PC-3 (cell line): ENCODE results near the gene ZNF281. TPM values are rescaled to one million over a fixed set of nuclear protein-coding genes. Genes with fewer than 3 reads are reported as not detected.

Source experiments
- ATAC-seq: fragments of 200-7000 bp; cut with Tn5 transposase; 2 replicates; pipeline ENCODE4 v1.9.1; 2020; ENCODE audit warnings: mild to moderate bottlenecking, moderate library complexity
- BruUV-seq: library from RNA; stranded (reverse); fragments of 400-500 nt; replicated peaks from 2 replicates; lab custom pipeline; 2021; lab: Mats Ljungman, UMichigan
- CTCF ChIA-PET: fragments of 300-600 bp; sonication (Branson Sonifier 250); formaldehyde crosslinking; loops from one replicate; lab custom pipeline; 2022; ENCODE audit warnings: antibody characterized with exemption; lab: Charles Lee
- POLR2A ChIA-PET: fragments of 300-600 bp; sonication (Branson Sonifier 250); formaldehyde crosslinking; loops from one replicate; lab custom pipeline; 2022; ENCODE audit warnings: antibody characterized with exemption; ENCODE audit not compliant: unreplicated experiment; lab: Charles Lee
- DNase-seq: peaks from one replicate; pipeline ENCODE4 v3.0.0-alpha.2; 2015
- H2AFZ ChIP-seq: fragments of 300-600 bp; sonication (generic); 2 replicates; pipeline ENCODE4 v1.6.0; 2016; ENCODE audit warnings: antibody characterized with exemption, low read length
- H3F3A ChIP-seq: fragments of 300-600 bp; sonication (generic); one replicate; pipeline ENCODE4 v1.6.0; 2017; ENCODE audit warnings: antibody characterized with exemption, low read length, control low read depth, mild to moderate bottlenecking; ENCODE audit not compliant: unreplicated experiment
- H3K27ac ChIP-seq: fragments of 300-600 bp; sonication (generic); 2 replicates; pipeline ENCODE4 v1.5.1; 2016; ENCODE audit warnings: mild to moderate bottlenecking, low read length
- H3K27me3 ChIP-seq: fragments of 300-600 bp; sonication (generic); 2 replicates; pipeline ENCODE4 v1.6.1; 2016; ENCODE audit warnings: low read length, mixed read lengths
- H3K36me3 ChIP-seq: fragments of 300-600 bp; sonication (generic); 2 replicates; pipeline ENCODE4 v1.6.1; 2016; ENCODE audit warnings: low read depth, mixed run types, low read length, mixed read lengths
- H3K4me1 ChIP-seq: fragments of 300-600 bp; sonication (generic); 2 replicates; pipeline ENCODE4 v1.5.1; 2016; ENCODE audit warnings: low read length; ENCODE audit not compliant: insufficient read depth
- H3K4me2 ChIP-seq: fragments of 300-600 bp; sonication (generic); 2 replicates; pipeline ENCODE4 v1.6.0; 2016; ENCODE audit warnings: low read length
- H3K4me3 ChIP-seq: fragments of 300-600 bp; sonication (generic); 2 replicates; pipeline ENCODE4 v1.5.1; 2016; ENCODE audit warnings: mild to moderate bottlenecking, low read length, mixed read lengths
- H3K79me2 ChIP-seq: fragments of 300-600 bp; sonication (generic); 2 replicates; pipeline ENCODE4 v1.6.1; 2017; ENCODE audit warnings: low read length, mixed read lengths
- H3K9ac ChIP-seq: fragments of 300-600 bp; sonication (generic); 2 replicates; pipeline ENCODE4 v1.6.0; 2016; ENCODE audit warnings: mild to moderate bottlenecking, low read length
- H3K9me2 ChIP-seq: fragments of 300-600 bp; sonication (generic); replicated peaks from 2 replicates; pipeline ENCODE4 v1.6.1; 2016; ENCODE audit warnings: mixed run types, low read length, mixed read lengths
- H3K9me3 ChIP-seq: fragments of 300-600 bp; sonication (generic); 2 replicates; pipeline ENCODE4 v1.6.1; 2016; ENCODE audit warnings: low read length, mixed read lengths
- H4K20me1 ChIP-seq: fragments of 300-600 bp; sonication (generic); 2 replicates; pipeline ENCODE4 v1.6.1; 2016; ENCODE audit warnings: low read length, mixed read lengths
- EZH2 ChIP-seq: fragments of 300-600 bp; sonication (generic); IDR thresholded peaks from one replicate; pipeline ENCODE4 v1.6.1; 2017; ENCODE audit warnings: antibody characterized with exemption, mild to moderate bottlenecking, low read length; ENCODE audit not compliant: unreplicated experiment
- EZH2phosphoT487 ChIP-seq: fragments of 300-600 bp; sonication (generic); IDR thresholded peaks from 2 replicates; pipeline ENCODE4 v1.6.1; 2018; ENCODE audit warnings: mild to moderate bottlenecking, antibody characterized with exemption, low read length, borderline replicate concordance
- intact Hi-C: fragments of 100-400 bp; cut with micrococcal nuclease; formaldehyde crosslinking; loops from 2 replicates; pipeline ENCODE4 v1.9.0; 2023
- total RNA-seq: library from RNA; depleted of rRNA; stranded (reverse); fragments of >200 nt; gene quantifications from 2 replicates; pipeline ENCODE4 v1.2.3, GENCODE V29; 2014
- TF ChIP-seq, protein P1 (sequence below): fragments of 300-600 bp; sonication (generic); conservative IDR thresholded peaks from 2 replicates; pipeline ENCODE4 v1.5.1; 2017; ENCODE audit warnings: antibody characterized with exemption, low read depth, mild to moderate bottlenecking, low read length

Gene ZNF281
- total RNA-seq, 1 experiment from 2014 or later, result 26.6 TPM

DNA sequence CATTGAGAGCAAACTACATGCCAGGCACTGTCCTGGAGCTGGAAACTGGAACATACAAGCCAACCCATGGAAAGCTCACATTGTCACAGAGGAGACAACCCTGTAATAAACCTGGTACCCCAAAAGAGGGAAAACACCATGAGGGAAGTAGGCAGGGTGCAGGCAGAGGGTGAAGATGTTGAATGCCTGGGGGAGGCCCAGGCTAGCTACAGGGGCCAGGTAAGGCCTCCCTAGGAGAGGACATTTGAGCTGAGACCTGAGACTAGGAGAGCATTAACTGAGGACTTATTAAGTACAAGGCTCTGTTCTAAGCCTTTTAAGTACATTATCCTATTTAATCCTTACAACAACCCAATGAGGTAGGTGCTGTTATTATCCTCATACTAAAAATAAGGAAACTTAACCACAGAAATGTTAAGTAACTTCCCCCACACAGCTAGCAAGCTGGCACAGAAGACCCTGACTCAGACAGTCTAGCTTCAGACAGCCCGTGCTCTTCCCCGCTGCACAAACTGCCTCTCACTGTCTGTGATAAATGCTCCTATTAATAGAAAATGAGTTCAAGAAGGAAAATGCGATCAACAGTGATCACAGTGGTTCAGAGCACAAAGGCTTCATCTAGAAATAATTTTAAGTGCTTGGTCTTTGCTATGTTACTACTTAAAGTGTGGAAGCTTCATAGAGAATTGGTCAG is 41.8 kb downstream of the ZNF281 start:
- Histone ChIP-seq H3K9ac (no peak overlapping the region), H3K27ac (no peak overlapping the region), H3K4me3 (no peak overlapping the region), H3K4me1 (peaks cover 67% of the 10 kb centered on the region), H3K9me3 (no peaks in the 10 kb centered on the region), H2AFZ (no peak overlapping the region), H3K9me2 (no peaks in the 10 kb centered on the region), H3K36me3 (no peaks in the 10 kb centered on the region), H3F3A (peaks cover 8% of the 10 kb centered on the region), H3K4me2 (no peak overlapping the region), H4K20me1 (no peaks in the 10 kb centered on the region), H3K27me3 (no peaks in the 10 kb centered on the region), H3K79me2 (no peaks in the 10 kb centered on the region)
- DNase-seq, result no peak
- intact Hi-C loops, result no loop called here
- ChIA-PET CTCF (no interaction called here), POLR2A (interaction anchor here (0.6 kb wide), 1 partner anchor 18 kb away, joined by 32 read pairs; no protein-coding TSS in a partner anchor)
- ATAC-seq, result no peak
- TF ChIP-seq, protein P1, sequence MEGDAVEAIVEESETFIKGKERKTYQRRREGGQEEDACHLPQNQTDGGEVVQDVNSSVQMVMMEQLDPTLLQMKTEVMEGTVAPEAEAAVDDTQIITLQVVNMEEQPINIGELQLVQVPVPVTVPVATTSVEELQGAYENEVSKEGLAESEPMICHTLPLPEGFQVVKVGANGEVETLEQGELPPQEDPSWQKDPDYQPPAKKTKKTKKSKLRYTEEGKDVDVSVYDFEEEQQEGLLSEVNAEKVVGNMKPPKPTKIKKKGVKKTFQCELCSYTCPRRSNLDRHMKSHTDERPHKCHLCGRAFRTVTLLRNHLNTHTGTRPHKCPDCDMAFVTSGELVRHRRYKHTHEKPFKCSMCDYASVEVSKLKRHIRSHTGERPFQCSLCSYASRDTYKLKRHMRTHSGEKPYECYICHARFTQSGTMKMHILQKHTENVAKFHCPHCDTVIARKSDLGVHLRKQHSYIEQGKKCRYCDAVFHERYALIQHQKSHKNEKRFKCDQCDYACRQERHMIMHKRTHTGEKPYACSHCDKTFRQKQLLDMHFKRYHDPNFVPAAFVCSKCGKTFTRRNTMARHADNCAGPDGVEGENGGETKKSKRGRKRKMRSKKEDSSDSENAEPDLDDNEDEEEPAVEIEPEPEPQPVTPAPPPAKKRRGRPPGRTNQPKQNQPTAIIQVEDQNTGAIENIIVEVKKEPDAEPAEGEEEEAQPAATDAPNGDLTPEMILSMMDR, result no peak
- TF ChIP-seq EZH2phosphoT487 (no peak), EZH2 (no peak)
- no TSS peak for BruUV-seq

DNA sequence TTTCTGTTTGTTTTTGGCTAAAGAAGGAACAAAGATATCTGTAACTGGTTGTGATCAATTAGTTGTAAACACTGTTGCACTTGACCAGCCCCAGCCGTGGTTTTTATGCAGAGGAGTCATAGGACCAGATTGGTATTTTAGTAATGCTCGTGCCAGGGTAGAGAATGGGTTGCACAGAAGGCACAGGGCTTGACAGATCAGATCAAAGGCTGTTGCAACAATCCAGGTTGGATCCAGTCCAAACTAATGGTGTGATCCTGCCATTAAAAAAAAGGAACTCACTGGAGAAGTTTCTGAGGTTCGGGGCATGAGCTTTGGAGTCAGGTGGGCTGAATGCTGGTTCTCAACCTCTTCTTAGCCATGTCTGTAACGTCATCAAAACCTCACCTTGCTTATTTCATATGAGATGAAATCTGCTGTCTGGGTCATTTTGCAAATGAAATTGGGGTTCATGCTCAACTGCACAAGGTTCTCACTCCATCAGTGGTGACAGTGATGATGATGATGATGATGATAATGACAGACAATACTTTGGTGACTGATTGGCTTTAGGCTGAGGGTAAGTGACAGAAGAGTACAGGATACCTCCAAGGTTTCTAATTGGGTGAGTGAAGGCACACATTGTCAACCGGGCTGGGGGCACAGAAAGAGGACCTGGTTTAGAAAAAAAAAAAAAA is 43.1 kb downstream of the ZNF281 start:
- Histone ChIP-seq H4K20me1 (no peaks in the 10 kb centered on the region), H3K4me3 (no peak overlapping the region), H3K79me2 (no peaks in the 10 kb centered on the region), H3K27me3 (no peaks in the 10 kb centered on the region), H3K36me3 (no peaks in the 10 kb centered on the region), H3K9me3 (no peaks in the 10 kb centered on the region), H3F3A (no peaks in the 10 kb centered on the region), H2AFZ (no peak overlapping the region), H3K4me1 (peaks cover 56% of the 10 kb centered on the region), H3K27ac (no peak overlapping the region), H3K9me2 (no peaks in the 10 kb centered on the region), H3K4me2 (no peak overlapping the region), H3K9ac (no peak overlapping the region)
- BruUV-seq, result no TSS peak
- intact Hi-C loops, result no loop called here
- DNase-seq (no peak), ATAC-seq (no peak)
- TF ChIP-seq EZH2phosphoT487, result no peak
- TF ChIP-seq, protein P1, result no peak
- no peak for TF ChIP-seq EZH2
- ChIA-PET CTCF (no interaction called here), POLR2A (no interaction called here)
